ENCODE measurements around the gene KNCN. TPM values are rescaled to one million over a fixed set of nuclear protein-coding genes. Genes with fewer than 3 reads are reported as not detected.

KNCN gene
- total and polyA plus RNA-seq, 7 donors = not detected

GRCh38 chr1:46526013-46526690 lies 25.3 kb downstream of the KNCN start:
- H3K4me3 ChIP-seq = no peak overlapping the region
- TF ChIP-seq CTCF (IDR thresholded peaks at IDR 0.05) (no peak), EP300 (IDR thresholded peaks at IDR 0.05) (no peak), POLR2AphosphoS5 (IDR thresholded peaks at IDR 0.05) (no peak), POLR2A (IDR thresholded peaks at IDR 0.05) (no peak)
- H3K27ac ChIP-seq = no peak overlapping the region
- intact Hi-C loops (cut with DNase I) = no loop called here
- H3K36me3 ChIP-seq = no peaks in the 10 kb centered on the region
- peaks cover 0 to 4% (median 0%) of the 10 kb centered on the region in 4 donors for H3K4me1 ChIP-seq
- peaks cover 0 to 38% (median 11%) of the 10 kb centered on the region in 3 donors for H3K27me3 ChIP-seq
- 42 to 72% methylated on average over 17 of the region's 17 CpGs for WGBS, 2 donors
- DNase-seq = no peak
- H3K9me3 ChIP-seq = no peaks in the 10 kb centered on the region

- 59 to 83% methylated on average over 13 of the region's 13 CpGs for WGBS, 2 donors
- intact Hi-C loops (cut with DNase I) = no loop called here
- H3K36me3 ChIP-seq = no peaks in the 10 kb centered on the region
- H3K4me3 ChIP-seq = no peak overlapping the region
- no peak for DNase-seq
- TF ChIP-seq EP300 (IDR thresholded peaks at IDR 0.05) = no peak
- TF ChIP-seq POLR2AphosphoS5 (IDR thresholded peaks at IDR 0.05) = no peak
- TF ChIP-seq POLR2A (IDR thresholded peaks at IDR 0.05) = no peak
- no peak for TF ChIP-seq CTCF (IDR thresholded peaks at IDR 0.05)
- no peaks in the 10 kb centered on the region for H3K9me3 ChIP-seq
- no peak overlapping the region for H3K27ac ChIP-seq
- H3K27me3 ChIP-seq = peaks cover 0 to 38% (median 11%) of the 10 kb centered on the region in 3 donors
- H3K4me1 ChIP-seq = peaks cover 0 to 10% (median 1%) of the 10 kb centered on the region in 4 donors
These were observed 26.0 kb downstream of the KNCN start for GRCh38 chr1:46525253-46525983.

GRCh38 chr1:46524843-46525242 lies 26.6 kb downstream of the KNCN start:
- H3K4me3 ChIP-seq = no peak overlapping the region
- H3K36me3 ChIP-seq = no peaks in the 10 kb centered on the region
- H3K9me3 ChIP-seq = no peaks in the 10 kb centered on the region
- 80 to 82% methylated on average over 5 of the region's 5 CpGs for WGBS, 2 donors
- intact Hi-C loops (cut with DNase I) = no loop called here
- no peak overlapping the region for H3K27ac ChIP-seq
- peaks cover 0 to 37% (median 11%) of the 10 kb centered on the region in 3 donors for H3K27me3 ChIP-seq
- DNase-seq = no peak
- peaks cover 0 to 16% (median 2%) of the 10 kb centered on the region in 4 donors for H3K4me1 ChIP-seq
- no peak for TF ChIP-seq POLR2AphosphoS5 (IDR thresholded peaks at IDR 0.05)
- no peak for TF ChIP-seq CTCF (IDR thresholded peaks at IDR 0.05)
- TF ChIP-seq POLR2A (IDR thresholded peaks at IDR 0.05) = no peak
- TF ChIP-seq EP300 (IDR thresholded peaks at IDR 0.05) = no peak

- peaks cover 0 to 38% (median 11%) of the 10 kb centered on the region in 3 donors for H3K27me3 ChIP-seq
- no peak for TF ChIP-seq POLR2A (IDR thresholded peaks at IDR 0.05)
- TF ChIP-seq POLR2AphosphoS5 (IDR thresholded peaks at IDR 0.05) = no peak
- WGBS, 2 donors = 82 to 85% methylated on average over 11 of the region's 11 CpGs
- no peak overlapping the region for H3K4me3 ChIP-seq
- peaks cover 0 to 16% (median 2%) of the 10 kb centered on the region in 4 donors for H3K4me1 ChIP-seq
- no peaks in the 10 kb centered on the region for H3K9me3 ChIP-seq
- no peaks in the 10 kb centered on the region for H3K36me3 ChIP-seq
- intact Hi-C loops (cut with DNase I) = no loop called here
- no peak overlapping the region for H3K27ac ChIP-seq
- DNase-seq = no peak
These were observed 27.7 kb downstream of the KNCN start for GRCh38 chr1:46523496-46524353.

GRCh38 chr1:46522969-46523320 lies 28.5 kb downstream of the KNCN start:
- no peaks in the 10 kb centered on the region for H3K9me3 ChIP-seq
- peaks cover 0 to 39% (median 10%) of the 10 kb centered on the region in 3 donors for H3K27me3 ChIP-seq
- no peak overlapping the region for H3K27ac ChIP-seq
- no peaks in the 10 kb centered on the region for H3K36me3 ChIP-seq
- DNase-seq = no peak
- intact Hi-C loops (cut with DNase I) = no loop called here
- 76 to 87% methylated on average over 13 of the region's 13 CpGs for WGBS, 2 donors
- TF ChIP-seq POLR2A (IDR thresholded peaks at IDR 0.05) (no peak), CTCF (IDR thresholded peaks at IDR 0.05) (no peak), EP300 (IDR thresholded peaks at IDR 0.05) (no peak), POLR2AphosphoS5 (IDR thresholded peaks at IDR 0.05) (no peak)
- H3K4me1 ChIP-seq = peaks cover 0 to 16% (median 2%) of the 10 kb centered on the region in 4 donors
- H3K4me3 ChIP-seq = no peak overlapping the region
